ENCODE results near the gene TBX5. TPM values are rescaled to one million over a fixed set of nuclear protein-coding genes. Genes with fewer than 3 reads are reported as not detected.
A peak's percentile ranks its signal among the peaks of the same experiment; 100 is the strongest.

Gene TBX5
- polyA plus RNA-seq, 1 donor (not counting 4 experiments of a cell fraction or from before 2014, with no cell fraction given), result not detected

DNA sequence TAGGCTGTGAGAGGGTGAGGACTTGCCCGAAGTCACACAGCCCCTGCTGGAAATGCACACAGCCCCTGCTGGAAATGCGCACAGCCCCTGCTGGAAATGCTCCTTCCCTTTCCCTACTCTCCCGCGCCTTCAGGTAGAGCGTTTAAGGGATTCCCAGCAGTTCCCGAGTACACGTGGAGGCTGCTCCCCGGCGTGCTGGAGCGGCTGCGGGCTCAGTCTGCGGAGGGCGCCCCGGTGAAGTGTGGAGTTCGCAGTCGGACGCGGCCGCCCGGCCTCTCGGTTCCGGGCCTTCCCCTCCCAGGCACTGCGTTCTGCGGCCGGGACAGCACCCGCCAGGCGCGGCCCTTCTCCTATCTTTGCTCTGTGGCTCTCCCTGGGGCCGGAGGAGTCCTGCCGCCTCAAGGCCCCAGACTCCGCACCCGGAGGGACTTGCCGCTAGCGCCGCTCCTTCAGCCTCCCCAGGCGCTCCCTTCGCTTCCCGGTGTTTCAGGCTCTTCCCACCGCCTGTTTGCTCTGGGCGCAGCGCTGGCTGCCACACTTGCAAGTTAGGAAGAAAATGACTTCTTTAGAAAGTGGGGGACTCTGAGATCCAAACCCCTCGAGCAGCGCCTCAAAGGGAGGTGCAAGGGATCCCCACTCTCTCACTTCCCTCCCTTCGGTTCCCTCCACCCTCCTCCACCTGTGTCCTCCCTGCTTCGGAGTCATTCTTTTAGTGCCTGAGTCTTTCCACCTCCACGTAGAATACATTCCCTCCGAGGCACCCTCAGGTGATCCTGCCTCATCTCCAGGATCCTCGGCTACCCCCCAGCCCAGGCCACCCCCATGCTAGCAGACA is 8.3 kb upstream of the TBX5 start:
- H3K4me2 ChIP-seq (ENCODE audit: control insufficient read depth, extremely low read depth, insufficient read depth, low read depth, low read length), result no peak overlapping the region
- TF ChIP-seq, protein P1, sequence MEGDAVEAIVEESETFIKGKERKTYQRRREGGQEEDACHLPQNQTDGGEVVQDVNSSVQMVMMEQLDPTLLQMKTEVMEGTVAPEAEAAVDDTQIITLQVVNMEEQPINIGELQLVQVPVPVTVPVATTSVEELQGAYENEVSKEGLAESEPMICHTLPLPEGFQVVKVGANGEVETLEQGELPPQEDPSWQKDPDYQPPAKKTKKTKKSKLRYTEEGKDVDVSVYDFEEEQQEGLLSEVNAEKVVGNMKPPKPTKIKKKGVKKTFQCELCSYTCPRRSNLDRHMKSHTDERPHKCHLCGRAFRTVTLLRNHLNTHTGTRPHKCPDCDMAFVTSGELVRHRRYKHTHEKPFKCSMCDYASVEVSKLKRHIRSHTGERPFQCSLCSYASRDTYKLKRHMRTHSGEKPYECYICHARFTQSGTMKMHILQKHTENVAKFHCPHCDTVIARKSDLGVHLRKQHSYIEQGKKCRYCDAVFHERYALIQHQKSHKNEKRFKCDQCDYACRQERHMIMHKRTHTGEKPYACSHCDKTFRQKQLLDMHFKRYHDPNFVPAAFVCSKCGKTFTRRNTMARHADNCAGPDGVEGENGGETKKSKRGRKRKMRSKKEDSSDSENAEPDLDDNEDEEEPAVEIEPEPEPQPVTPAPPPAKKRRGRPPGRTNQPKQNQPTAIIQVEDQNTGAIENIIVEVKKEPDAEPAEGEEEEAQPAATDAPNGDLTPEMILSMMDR (optimal IDR thresholded peaks at IDR 0.05 in 1 of 3, IDR thresholded peaks at IDR 0.05 in 1 of 3, conservative IDR thresholded peaks at IDR 0.05 in 1 of 3; ENCODE audit: extremely low read depth in 1 of 3, insufficient read depth in 2 of 3, low read length in 3 of 3), result no peak
- TF ChIP-seq EZH2 (IDR thresholded peaks at IDR 0.05; ENCODE audit: low read length), result peak; percentile 94
- H3K9me3 ChIP-seq (ENCODE audit: control insufficient read depth, low read depth, low read length), result no peaks in the 10 kb centered on the region
- H3K9ac ChIP-seq (ENCODE audit: control insufficient read depth, extremely low read depth, insufficient read depth, low read length), result no peak overlapping the region
- no peak overlapping the region for H3K27ac ChIP-seq (ENCODE audit: control insufficient read depth, insufficient read depth, low read length)
- no peaks in the 10 kb centered on the region for H3K9me1 ChIP-seq (ENCODE audit: control insufficient read depth, extremely low read depth, insufficient read depth, low read length)
- peaks cover 75% of the 10 kb centered on the region for H3K27me3 ChIP-seq (ENCODE audit: control insufficient read depth, extremely low read depth, insufficient read depth, low read length)
- dilution Hi-C loops (cut with MboI; ENCODE audit: extremely low pct_ligation_motif_present, low sequenced_read_pairs), result no loop called here
- no peak overlapping the region for H3K4me3 ChIP-seq (ENCODE audit: control insufficient read depth in 2 of 3, extremely low read depth in 1 of 3, insufficient read depth in 2 of 3, low read depth in 1 of 3, low read length in 3 of 3)
- no peaks in the 10 kb centered on the region for H3K36me3 ChIP-seq (ENCODE audit: control insufficient read depth in 2 of 2, extremely low read depth in 1 of 2, insufficient read depth in 2 of 2, low read length in 2 of 2)
- DNase-seq (ENCODE audit: low read depth, low spot score) (no peak), FAIRE-seq (no peak)
- H2AFZ ChIP-seq (ENCODE audit: control insufficient read depth, low read length), result no peak overlapping the region
- no peaks in the 10 kb centered on the region for H3K79me2 ChIP-seq (ENCODE audit: control insufficient read depth, insufficient read depth, low read length)
- no peaks in the 10 kb centered on the region for H3K4me1 ChIP-seq (ENCODE audit: control insufficient read depth, extremely low read depth, insufficient read depth, low read length)
- peaks cover 2% of the 10 kb centered on the region for H4K20me1 ChIP-seq (ENCODE audit: control insufficient read depth, extremely low read depth, insufficient read depth, low read length)

GRCh38 chr12:114412825-114413749 is 7.1 kb upstream of the TBX5 start:
- H3K36me3 ChIP-seq (ENCODE audit: control insufficient read depth in 2 of 2, extremely low read depth in 1 of 2, insufficient read depth in 2 of 2, low read length in 2 of 2), result no peaks in the 10 kb centered on the region
- no peaks in the 10 kb centered on the region for H3K4me1 ChIP-seq (ENCODE audit: control insufficient read depth, extremely low read depth, insufficient read depth, low read length)
- H3K79me2 ChIP-seq (ENCODE audit: control insufficient read depth, insufficient read depth, low read length), result no peaks in the 10 kb centered on the region
- no peaks in the 10 kb centered on the region for H3K9me3 ChIP-seq (ENCODE audit: control insufficient read depth, low read depth, low read length)
- FAIRE-seq, result no peak
- H4K20me1 ChIP-seq (ENCODE audit: control insufficient read depth, extremely low read depth, insufficient read depth, low read length), result peaks cover 2% of the 10 kb centered on the region
- H3K4me2 ChIP-seq (ENCODE audit: control insufficient read depth, extremely low read depth, insufficient read depth, low read depth, low read length), result no peak overlapping the region
- H3K4me3 ChIP-seq (ENCODE audit: control insufficient read depth in 2 of 3, extremely low read depth in 1 of 3, insufficient read depth in 2 of 3, low read depth in 1 of 3, low read length in 3 of 3), result no peak overlapping the region
- H3K27me3 ChIP-seq (ENCODE audit: control insufficient read depth, extremely low read depth, insufficient read depth, low read length), result peaks cover 86% of the 10 kb centered on the region
- H3K9me1 ChIP-seq (ENCODE audit: control insufficient read depth, extremely low read depth, insufficient read depth, low read length), result no peaks in the 10 kb centered on the region
- DNase-seq (ENCODE audit: low read depth, low spot score), result no peak
- dilution Hi-C loops (cut with MboI; ENCODE audit: extremely low pct_ligation_motif_present, low sequenced_read_pairs), result no loop called here
- TF ChIP-seq EZH2 (IDR thresholded peaks at IDR 0.05; ENCODE audit: low read length), result peak; percentile 52
- TF ChIP-seq, protein P1 (optimal IDR thresholded peaks at IDR 0.05 in 1 of 3, IDR thresholded peaks at IDR 0.05 in 1 of 3, conservative IDR thresholded peaks at IDR 0.05 in 1 of 3; ENCODE audit: extremely low read depth in 1 of 3, insufficient read depth in 2 of 3, low read length in 3 of 3), result no peak
- no peak overlapping the region for H2AFZ ChIP-seq (ENCODE audit: control insufficient read depth, low read length)
- no peak overlapping the region for H3K27ac ChIP-seq (ENCODE audit: control insufficient read depth, insufficient read depth, low read length)
- no peak overlapping the region for H3K9ac ChIP-seq (ENCODE audit: control insufficient read depth, extremely low read depth, insufficient read depth, low read length)
